Measurements from ENCODE around the gene LINGO3. TPM values are rescaled to one million over a fixed set of nuclear protein-coding genes. Genes with fewer than 3 reads are reported as not detected.

Gene LINGO3
- polyA plus RNA-seq, 1 donor from 2014 or later, result 2.7 TPM

GRCh38 chr19:2319551-2319950 is 11.6 kb upstream of the LINGO3 start:
- Histone ChIP-seq H3K36me3 (ENCODE audit: insufficient read depth, low read length) (no peaks in the 10 kb centered on the region), H3K4me2 (ENCODE audit: low read length) (no peak overlapping the region), H4K20me1 (ENCODE audit: insufficient read depth) (no peaks in the 10 kb centered on the region), H3K27me3 (ENCODE audit: insufficient read depth, low read depth, low read length) (no peaks in the 10 kb centered on the region), H3K9me2 (ENCODE audit: insufficient read depth, low read length) (no peaks in the 10 kb centered on the region), H3K27ac (ENCODE audit: low read length) (no peak overlapping the region), H3F3A (ENCODE audit: insufficient read depth, low read length, poor library complexity, severe bottlenecking) (no peaks in the 10 kb centered on the region), H2AFZ (ENCODE audit: low read depth, low read length) (no peak overlapping the region), H3K79me2 (replicated peaks; ENCODE audit: insufficient read depth, low read length) (no peaks in the 10 kb centered on the region), H3K9me3 (ENCODE audit: low read length) (no peaks in the 10 kb centered on the region), H3K9ac (ENCODE audit: low read length) (no peak overlapping the region), H3K4me3 (ENCODE audit: low read length) (no peak overlapping the region)
- no peak for TF ChIP-seq RAD21 (conservative IDR thresholded peaks at IDR 0.05)
- no peak for TF ChIP-seq MXI1 (conservative IDR thresholded peaks at IDR 0.05; ENCODE audit: poor library complexity, severe bottlenecking)
- TF ChIP-seq EP300 (conservative IDR thresholded peaks at IDR 0.05; ENCODE audit: poor library complexity, severe bottlenecking), result no peak
- no peak for TF ChIP-seq CTCF (IDR thresholded peaks at IDR 0.05; ENCODE audit: poor library complexity, severe bottlenecking)
- TF ChIP-seq EZH2 (IDR thresholded peaks at IDR 0.05; ENCODE audit: borderline replicate concordance, insufficient read depth, low read length, poor library complexity, severe bottlenecking), result no peak
- TF ChIP-seq REST (IDR thresholded peaks at IDR 0.05; ENCODE audit: borderline replicate concordance), result no peak
- no peak for TF ChIP-seq TAF1 (IDR thresholded peaks at IDR 0.05; ENCODE audit: low read depth)
- TF ChIP-seq SMC3 (conservative IDR thresholded peaks at IDR 0.05; ENCODE audit: poor library complexity), result no peak
- no peak for TF ChIP-seq POLR2AphosphoS5 (IDR thresholded peaks at IDR 0.05)

- Histone ChIP-seq H3F3A (ENCODE audit: insufficient read depth, low read length, poor library complexity, severe bottlenecking) (no peaks in the 10 kb centered on the region), H3K27ac (ENCODE audit: low read length) (no peak overlapping the region), H3K4me2 (ENCODE audit: low read length) (no peak overlapping the region), H3K79me2 (replicated peaks; ENCODE audit: insufficient read depth, low read length) (no peaks in the 10 kb centered on the region), H3K9ac (ENCODE audit: low read length) (no peak overlapping the region), H3K4me3 (ENCODE audit: low read length) (no peak overlapping the region), H3K27me3 (ENCODE audit: insufficient read depth, low read depth, low read length) (no peaks in the 10 kb centered on the region), H2AFZ (ENCODE audit: low read depth, low read length) (no peak overlapping the region), H3K9me3 (ENCODE audit: low read length) (no peaks in the 10 kb centered on the region), H3K36me3 (ENCODE audit: insufficient read depth, low read length) (no peaks in the 10 kb centered on the region), H3K9me2 (ENCODE audit: insufficient read depth, low read length) (no peaks in the 10 kb centered on the region), H4K20me1 (ENCODE audit: insufficient read depth) (no peaks in the 10 kb centered on the region)
- TF ChIP-seq RAD21 (conservative IDR thresholded peaks at IDR 0.05), result no peak
- no peak for TF ChIP-seq EP300 (conservative IDR thresholded peaks at IDR 0.05; ENCODE audit: poor library complexity, severe bottlenecking)
- no peak for TF ChIP-seq POLR2AphosphoS5 (IDR thresholded peaks at IDR 0.05)
- no peak for TF ChIP-seq EZH2 (IDR thresholded peaks at IDR 0.05; ENCODE audit: borderline replicate concordance, insufficient read depth, low read length, poor library complexity, severe bottlenecking)
- TF ChIP-seq SMC3 (conservative IDR thresholded peaks at IDR 0.05; ENCODE audit: poor library complexity), result no peak
- TF ChIP-seq REST (IDR thresholded peaks at IDR 0.05; ENCODE audit: borderline replicate concordance), result no peak
- TF ChIP-seq MXI1 (conservative IDR thresholded peaks at IDR 0.05; ENCODE audit: poor library complexity, severe bottlenecking), result no peak
- TF ChIP-seq CTCF (IDR thresholded peaks at IDR 0.05; ENCODE audit: poor library complexity, severe bottlenecking), result no peak
These were observed 11.0 kb upstream of the LINGO3 start for GRCh38 chr19:2318923-2319322.

Measured in neural cell (in vitro differentiated cells).